Vein endothelial cell (primary cell): ENCODE data around the gene SI. TPM values are rescaled to one million over a fixed set of nuclear protein-coding genes. Genes with fewer than 3 reads are reported as not detected.

ENCODE experiments used
- small RNA-seq: library from RNA; depleted of rRNA; stranded (forward); fragments of <200 nt; gene quantifications from one replicate; pipeline ENCODE3, GENCODE V24; 2012
- total RNA-seq: library from RNA; depleted of rRNA; stranded (reverse); fragments of >200 nt; gene quantifications from 2 replicates; pipeline ENCODE4 v1.2.3, GENCODE V29; 2012

SI gene
- not detected in 2 replicates for total RNA-seq

GRCh38 chr3:165078293-165078692 is at the start of gene SI:
Gene SI (minus strand): TSS chr3:165078496. CDS start chr3:165076012, 2,484 bp downstream.

Small RNA genes lying within 50 kb of the gene (small RNA-seq; reads per million reads assigned to genes)
- gene RF00019, result not detected

Other genes starting within 250 kb of the SI start
- not detected in 2 replicates for gene SLITRK3, start 117.9 kb upstream of the SI start, total RNA-seq